ENCODE results near the gene SDR42E2.

SDR42E2 gene

DNA sequence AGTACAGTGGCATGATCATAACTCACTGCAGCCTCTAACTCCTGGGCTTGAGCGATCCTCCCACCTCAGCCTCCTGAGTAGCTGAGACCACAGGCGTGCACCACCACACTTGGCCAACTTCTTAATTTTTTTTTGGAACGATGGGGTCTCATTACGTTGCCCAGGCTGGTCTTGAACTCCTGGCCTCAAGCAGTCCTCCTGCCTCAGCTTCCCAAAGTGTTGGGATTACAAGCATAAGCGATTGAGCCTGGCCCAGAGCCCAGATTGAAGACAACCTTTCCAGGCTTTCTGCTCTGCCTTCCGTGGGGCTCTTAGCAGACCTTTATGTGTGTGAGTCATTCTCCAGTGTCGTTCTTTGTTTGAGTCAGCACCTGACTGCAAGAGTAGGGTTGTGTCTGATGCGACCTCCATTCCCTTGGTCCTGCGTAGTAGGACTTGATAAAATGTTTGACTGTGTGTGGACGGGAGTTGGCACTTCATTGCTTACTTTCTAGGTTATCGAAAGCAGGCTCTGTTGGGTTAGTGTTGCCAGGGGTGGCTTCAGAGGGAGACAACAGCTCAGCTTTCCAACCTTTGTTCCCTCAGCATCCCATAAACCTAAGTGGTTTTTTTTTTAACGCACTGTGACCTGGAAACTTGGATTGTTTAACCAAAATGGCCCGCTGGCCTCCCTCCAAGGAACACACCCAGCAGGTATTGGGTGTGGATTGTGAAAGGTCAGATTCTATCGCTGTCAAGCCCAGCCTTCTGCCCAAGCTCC is 70.2 kb downstream of the SDR42E2 start (continued):
- no peak for TF ChIP-seq ZNF114 (tag by site-specific recombination; IDR thresholded peaks at IDR 0.05)
- TF ChIP-seq SP3 (tag by site-specific recombination; IDR thresholded peaks at IDR 0.05): no peak; the same call in 1 of the 2 replicates
- TF ChIP-seq ZNF529 (tag by site-specific recombination; IDR thresholded peaks at IDR 0.05; ENCODE audit: insufficient replicate concordance): no peak
- no peak for TF ChIP-seq ZNF292 (tag by site-specific recombination; IDR thresholded peaks at IDR 0.05; ENCODE audit: borderline replicate concordance, low read depth)
- TF ChIP-seq ZNF16 (tag by site-specific recombination; IDR thresholded peaks at IDR 0.05; ENCODE audit: low read depth): no peak
- peak; percentile 86 for TF ChIP-seq GFI1B (tag by site-specific recombination; IDR thresholded peaks at IDR 0.05)
- TF ChIP-seq, protein P1, sequence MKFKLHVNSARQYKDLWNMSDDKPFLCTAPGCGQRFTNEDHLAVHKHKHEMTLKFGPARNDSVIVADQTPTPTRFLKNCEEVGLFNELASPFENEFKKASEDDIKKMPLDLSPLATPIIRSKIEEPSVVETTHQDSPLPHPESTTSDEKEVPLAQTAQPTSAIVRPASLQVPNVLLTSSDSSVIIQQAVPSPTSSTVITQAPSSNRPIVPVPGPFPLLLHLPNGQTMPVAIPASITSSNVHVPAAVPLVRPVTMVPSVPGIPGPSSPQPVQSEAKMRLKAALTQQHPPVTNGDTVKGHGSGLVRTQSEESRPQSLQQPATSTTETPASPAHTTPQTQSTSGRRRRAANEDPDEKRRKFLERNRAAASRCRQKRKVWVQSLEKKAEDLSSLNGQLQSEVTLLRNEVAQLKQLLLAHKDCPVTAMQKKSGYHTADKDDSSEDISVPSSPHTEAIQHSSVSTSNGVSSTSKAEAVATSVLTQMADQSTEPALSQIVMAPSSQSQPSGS (tag by site-specific recombination; IDR thresholded peaks at IDR 0.05; ENCODE audit: low read depth): peak; percentile 61
- TF ChIP-seq, protein P2, sequence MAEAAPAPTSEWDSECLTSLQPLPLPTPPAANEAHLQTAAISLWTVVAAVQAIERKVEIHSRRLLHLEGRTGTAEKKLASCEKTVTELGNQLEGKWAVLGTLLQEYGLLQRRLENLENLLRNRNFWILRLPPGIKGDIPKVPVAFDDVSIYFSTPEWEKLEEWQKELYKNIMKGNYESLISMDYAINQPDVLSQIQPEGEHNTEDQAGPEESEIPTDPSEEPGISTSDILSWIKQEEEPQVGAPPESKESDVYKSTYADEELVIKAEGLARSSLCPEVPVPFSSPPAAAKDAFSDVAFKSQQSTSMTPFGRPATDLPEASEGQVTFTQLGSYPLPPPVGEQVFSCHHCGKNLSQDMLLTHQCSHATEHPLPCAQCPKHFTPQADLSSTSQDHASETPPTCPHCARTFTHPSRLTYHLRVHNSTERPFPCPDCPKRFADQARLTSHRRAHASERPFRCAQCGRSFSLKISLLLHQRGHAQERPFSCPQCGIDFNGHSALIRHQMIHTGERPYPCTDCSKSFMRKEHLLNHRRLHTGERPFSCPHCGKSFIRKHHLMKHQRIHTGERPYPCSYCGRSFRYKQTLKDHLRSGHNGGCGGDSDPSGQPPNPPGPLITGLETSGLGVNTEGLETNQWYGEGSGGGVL (tag by site-specific recombination; IDR thresholded peaks at IDR 0.05): peak; percentile 9; the same call in 1 of the 2 replicates
- TF ChIP-seq HOXA7 (CRISPR knock-in tag; IDR thresholded peaks at IDR 0.05; ENCODE audit: borderline replicate concordance): no peak
- TF ChIP-seq OSR2 (tag by site-specific recombination; IDR thresholded peaks at IDR 0.05): peak; percentile 99
- TF ChIP-seq, protein P3, sequence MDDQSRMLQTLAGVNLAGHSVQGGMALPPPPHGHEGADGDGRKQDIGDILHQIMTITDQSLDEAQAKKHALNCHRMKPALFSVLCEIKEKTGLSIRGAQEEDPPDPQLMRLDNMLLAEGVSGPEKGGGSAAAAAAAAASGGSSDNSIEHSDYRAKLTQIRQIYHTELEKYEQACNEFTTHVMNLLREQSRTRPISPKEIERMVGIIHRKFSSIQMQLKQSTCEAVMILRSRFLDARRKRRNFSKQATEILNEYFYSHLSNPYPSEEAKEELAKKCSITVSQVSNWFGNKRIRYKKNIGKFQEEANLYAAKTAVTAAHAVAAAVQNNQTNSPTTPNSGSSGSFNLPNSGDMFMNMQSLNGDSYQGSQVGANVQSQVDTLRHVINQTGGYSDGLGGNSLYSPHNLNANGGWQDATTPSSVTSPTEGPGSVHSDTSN (CRISPR knock-in tag; IDR thresholded peaks at IDR 0.05): no peak
- no peak for TF ChIP-seq ZNF473 (tag by site-specific recombination; IDR thresholded peaks at IDR 0.05)
- TF ChIP-seq ZNF555 (tag by site-specific recombination; conservative IDR thresholded peaks at IDR 0.05): no peak
- TF ChIP-seq, protein P4, sequence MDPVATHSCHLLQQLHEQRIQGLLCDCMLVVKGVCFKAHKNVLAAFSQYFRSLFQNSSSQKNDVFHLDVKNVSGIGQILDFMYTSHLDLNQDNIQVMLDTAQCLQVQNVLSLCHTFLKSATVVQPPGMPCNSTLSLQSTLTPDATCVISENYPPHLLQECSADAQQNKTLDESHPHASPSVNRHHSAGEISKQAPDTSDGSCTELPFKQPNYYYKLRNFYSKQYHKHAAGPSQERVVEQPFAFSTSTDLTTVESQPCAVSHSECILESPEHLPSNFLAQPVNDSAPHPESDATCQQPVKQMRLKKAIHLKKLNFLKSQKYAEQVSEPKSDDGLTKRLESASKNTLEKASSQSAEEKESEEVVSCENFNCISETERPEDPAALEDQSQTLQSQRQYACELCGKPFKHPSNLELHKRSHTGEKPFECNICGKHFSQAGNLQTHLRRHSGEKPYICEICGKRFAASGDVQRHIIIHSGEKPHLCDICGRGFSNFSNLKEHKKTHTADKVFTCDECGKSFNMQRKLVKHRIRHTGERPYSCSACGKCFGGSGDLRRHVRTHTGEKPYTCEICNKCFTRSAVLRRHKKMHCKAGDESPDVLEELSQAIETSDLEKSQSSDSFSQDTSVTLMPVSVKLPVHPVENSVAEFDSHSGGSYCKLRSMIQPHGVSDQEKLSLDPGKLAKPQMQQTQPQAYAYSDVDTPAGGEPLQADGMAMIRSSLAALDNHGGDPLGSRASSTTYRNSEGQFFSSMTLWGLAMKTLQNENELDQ (tag by site-specific recombination; IDR thresholded peaks at IDR 0.05; ENCODE audit: low read depth): 0 out of 2 replicates have a peak, but pooled peaks have one; percentile 54
- TF ChIP-seq ZNF677 (tag by site-specific recombination; IDR thresholded peaks at IDR 0.05): no peak
- TF ChIP-seq, protein P5, sequence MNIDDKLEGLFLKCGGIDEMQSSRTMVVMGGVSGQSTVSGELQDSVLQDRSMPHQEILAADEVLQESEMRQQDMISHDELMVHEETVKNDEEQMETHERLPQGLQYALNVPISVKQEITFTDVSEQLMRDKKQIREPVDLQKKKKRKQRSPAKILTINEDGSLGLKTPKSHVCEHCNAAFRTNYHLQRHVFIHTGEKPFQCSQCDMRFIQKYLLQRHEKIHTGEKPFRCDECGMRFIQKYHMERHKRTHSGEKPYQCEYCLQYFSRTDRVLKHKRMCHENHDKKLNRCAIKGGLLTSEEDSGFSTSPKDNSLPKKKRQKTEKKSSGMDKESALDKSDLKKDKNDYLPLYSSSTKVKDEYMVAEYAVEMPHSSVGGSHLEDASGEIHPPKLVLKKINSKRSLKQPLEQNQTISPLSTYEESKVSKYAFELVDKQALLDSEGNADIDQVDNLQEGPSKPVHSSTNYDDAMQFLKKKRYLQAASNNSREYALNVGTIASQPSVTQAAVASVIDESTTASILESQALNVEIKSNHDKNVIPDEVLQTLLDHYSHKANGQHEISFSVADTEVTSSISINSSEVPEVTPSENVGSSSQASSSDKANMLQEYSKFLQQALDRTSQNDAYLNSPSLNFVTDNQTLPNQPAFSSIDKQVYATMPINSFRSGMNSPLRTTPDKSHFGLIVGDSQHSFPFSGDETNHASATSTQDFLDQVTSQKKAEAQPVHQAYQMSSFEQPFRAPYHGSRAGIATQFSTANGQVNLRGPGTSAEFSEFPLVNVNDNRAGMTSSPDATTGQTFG (tag by site-specific recombination; IDR thresholded peaks at IDR 0.05; ENCODE audit: borderline replicate concordance): no peak
- TF ChIP-seq ZNF350 (tag by site-specific recombination; IDR thresholded peaks at IDR 0.05): no peak
- peak; percentile 83 for TF ChIP-seq ZNF341 (tag by site-specific recombination; IDR thresholded peaks at IDR 0.05; ENCODE audit: low read depth)
- TF ChIP-seq ZNF324 (tag by site-specific recombination; IDR thresholded peaks at IDR 0.05): peak; percentile 10; the same call in 1 of the 2 replicates
- no peak for TF ChIP-seq ZNF140 (tag by site-specific recombination; IDR thresholded peaks at IDR 0.05)
- TF ChIP-seq ZBTB8A (tag by site-specific recombination; IDR thresholded peaks at IDR 0.05): peak; percentile 95
- TF ChIP-seq, protein P6, sequence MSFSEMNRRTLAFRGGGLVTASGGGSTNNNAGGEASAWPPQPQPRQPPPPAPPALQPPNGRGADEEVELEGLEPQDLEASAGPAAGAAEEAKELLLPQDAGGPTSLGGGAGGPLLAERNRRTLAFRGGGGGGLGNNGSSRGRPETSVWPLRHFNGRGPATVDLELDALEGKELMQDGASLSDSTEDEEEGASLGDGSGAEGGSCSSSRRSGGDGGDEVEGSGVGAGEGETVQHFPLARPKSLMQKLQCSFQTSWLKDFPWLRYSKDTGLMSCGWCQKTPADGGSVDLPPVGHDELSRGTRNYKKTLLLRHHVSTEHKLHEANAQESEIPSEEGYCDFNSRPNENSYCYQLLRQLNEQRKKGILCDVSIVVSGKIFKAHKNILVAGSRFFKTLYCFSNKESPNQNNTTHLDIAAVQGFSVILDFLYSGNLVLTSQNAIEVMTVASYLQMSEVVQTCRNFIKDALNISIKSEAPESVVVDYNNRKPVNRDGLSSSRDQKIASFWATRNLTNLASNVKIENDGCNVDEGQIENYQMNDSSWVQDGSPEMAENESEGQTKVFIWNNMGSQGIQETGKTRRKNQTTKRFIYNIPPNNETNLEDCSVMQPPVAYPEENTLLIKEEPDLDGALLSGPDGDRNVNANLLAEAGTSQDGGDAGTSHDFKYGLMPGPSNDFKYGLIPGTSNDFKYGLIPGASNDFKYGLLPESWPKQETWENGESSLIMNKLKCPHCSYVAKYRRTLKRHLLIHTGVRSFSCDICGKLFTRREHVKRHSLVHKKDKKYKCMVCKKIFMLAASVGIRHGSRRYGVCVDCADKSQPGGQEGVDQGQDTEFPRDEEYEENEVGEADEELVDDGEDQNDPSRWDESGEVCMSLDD (tag by site-specific recombination; IDR thresholded peaks at IDR 0.05): no peak
- TF ChIP-seq, protein P7, sequence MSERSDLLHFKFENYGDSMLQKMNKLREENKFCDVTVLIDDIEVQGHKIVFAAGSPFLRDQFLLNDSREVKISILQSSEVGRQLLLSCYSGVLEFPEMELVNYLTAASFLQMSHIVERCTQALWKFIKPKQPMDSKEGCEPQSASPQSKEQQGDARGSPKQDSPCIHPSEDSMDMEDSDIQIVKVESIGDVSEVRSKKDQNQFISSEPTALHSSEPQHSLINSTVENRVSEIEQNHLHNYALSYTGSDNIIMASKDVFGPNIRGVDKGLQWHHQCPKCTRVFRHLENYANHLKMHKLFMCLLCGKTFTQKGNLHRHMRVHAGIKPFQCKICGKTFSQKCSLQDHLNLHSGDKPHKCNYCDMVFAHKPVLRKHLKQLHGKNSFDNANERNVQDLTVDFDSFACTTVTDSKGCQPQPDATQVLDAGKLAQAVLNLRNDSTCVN (tag by site-specific recombination; optimal IDR thresholded peaks at IDR 0.05): peak; percentile 5
- no peak for TF ChIP-seq ZNF514 (tag by site-specific recombination; IDR thresholded peaks at IDR 0.05)
- TF ChIP-seq ZNF658 (tag by site-specific recombination; IDR thresholded peaks at IDR 0.05): no peak
- no peak for TF ChIP-seq TCF7L2 (IDR thresholded peaks at IDR 0.05; ENCODE audit: borderline replicate concordance, low read depth, low read length)

Data from HEK293 (cell line).